Measurements from ENCODE around the gene ANKAR.
"Not testable (repeated sequence)": the region's sequence is repeated elsewhere in the genome, so short reads cannot be mapped to it uniquely, and the experiment has no call there.

ANKAR gene, protein sequence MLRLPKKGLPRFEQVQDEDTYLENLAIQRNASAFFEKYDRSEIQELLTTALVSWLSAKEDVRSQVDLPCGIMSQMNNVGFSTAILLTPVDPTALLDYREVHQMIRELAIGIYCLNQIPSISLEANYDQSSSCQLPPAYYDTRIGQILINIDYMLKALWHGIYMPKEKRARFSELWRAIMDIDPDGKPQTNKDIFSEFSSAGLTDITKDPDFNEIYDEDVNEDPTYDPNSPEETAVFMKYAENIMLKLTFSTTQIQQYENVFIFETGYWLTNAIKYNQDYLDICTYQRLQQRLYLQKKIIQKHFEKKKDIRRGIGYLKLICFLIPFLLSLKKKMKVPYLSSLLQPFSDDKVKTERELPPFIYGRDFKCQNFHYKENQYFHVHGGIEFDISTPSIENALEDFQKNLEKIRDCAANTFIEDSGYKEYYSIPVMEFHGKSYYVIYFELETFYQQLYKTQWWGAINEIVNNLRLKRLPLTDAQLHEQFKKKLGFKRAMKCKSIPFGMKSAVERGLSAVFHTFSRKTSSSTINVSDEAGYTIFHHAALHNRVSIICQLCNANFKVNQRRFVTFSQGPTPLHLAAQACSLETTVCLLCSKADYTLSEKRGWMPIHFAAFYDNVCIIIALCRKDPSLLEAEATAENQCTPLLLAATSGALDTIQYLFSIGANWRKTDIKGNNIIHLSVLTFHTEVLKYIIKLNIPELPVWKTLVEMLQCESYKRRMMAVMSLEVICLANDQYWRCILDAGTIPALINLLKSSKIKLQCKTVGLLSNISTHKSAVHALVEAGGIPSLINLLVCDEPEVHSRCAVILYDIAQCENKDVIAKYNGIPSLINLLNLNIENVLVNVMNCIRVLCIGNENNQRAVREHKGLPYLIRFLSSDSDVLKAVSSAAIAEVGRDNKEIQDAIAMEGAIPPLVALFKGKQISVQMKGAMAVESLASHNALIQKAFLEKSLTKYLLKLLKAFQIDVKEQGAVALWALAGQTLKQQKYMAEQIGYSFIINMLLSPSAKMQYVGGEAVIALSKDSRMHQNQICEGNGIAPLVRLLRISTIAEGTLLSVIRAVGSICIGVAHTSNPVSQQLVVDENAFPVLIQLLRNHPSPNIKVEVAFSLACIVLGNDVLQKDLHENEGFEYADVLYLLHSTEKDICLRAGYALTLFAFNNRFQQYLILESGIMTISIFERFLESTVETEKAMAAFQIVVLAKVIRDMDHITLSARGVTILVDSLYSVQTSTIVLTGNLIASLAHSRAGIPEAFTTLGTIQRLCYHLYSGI (N-terminal part only)

GRCh38 chr2:189674374-189675112 is at the start of gene ANKAR:
Gene ANKAR, plus strand, starts transcription at chr2:189674670. Its CDS starts 1,821 bp downstream, at chr2:189676491.
- peak; percentile 66 to 72 for DNase-seq (ENCODE audit: low read depth in 1 of 2, low spot score in 1 of 2)

DNA sequence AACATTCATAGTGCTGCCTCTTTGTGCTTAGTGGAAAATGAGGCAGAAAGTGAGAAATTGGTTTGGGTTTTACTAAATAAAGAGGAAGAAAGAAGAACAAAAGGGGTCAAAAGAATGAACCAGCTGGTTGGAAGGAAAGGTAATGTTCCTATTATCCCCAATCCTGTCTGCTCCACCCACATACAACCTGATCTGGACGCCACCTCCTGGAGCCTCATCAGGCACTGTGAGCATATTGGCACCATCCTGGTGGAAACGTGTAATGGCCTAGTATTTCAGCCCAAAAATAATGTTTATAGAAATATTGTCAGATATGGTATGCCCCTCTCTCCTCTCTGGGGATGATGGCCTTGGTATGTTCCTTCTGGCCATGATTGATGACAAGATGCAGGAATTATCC is 48.8 kb upstream of the ANKAR start:
- DNase-seq (ENCODE audit: low read depth in 1 of 2, low spot score in 1 of 2): no peak

GRCh38 chr2:189627789-189628188 is 46.7 kb upstream of the ANKAR start:
- no peak for DNase-seq (ENCODE audit: low read depth in 1 of 2, low spot score in 1 of 2)

DNA sequence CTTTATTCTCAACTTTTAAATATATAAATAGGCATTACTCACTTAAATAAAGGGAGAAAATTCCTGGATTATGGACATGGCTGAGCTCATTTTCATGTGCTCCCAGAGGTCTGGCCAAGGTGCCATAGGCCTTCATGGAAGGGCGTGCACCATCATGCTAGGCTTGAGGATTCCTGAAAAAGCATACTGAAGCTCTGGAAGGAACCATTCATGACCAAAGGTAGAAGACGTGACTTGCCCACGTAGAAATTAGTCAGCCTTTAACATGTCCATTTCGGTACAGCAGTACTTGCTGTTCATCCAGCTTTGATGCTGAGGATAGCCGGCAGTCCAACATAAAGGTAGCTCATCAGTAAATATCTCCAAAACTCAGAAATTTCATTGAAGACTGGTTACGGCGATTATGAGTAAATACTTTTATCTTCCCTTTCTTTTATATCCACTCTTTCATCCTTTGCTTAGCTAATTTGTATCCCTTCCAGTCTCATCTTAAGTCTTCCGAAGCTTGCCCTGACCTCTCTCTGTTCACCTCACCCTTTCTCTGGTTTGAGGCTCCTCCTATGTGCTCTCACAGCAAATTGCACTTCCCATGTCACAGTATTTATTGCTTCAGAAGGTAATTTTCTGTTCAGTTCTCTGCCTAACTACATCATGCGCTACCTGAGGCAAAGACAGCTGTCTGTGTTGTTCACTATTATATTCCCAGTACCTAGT is 45.5 kb upstream of the ANKAR start:
- DNase-seq (ENCODE audit: low read depth in 1 of 2, low spot score in 1 of 2): no peak

GRCh38 chr2:189629531-189630453 is 44.7 kb upstream of the ANKAR start:
- no peak for DNase-seq (ENCODE audit: low read depth in 1 of 2, low spot score in 1 of 2)

DNA sequence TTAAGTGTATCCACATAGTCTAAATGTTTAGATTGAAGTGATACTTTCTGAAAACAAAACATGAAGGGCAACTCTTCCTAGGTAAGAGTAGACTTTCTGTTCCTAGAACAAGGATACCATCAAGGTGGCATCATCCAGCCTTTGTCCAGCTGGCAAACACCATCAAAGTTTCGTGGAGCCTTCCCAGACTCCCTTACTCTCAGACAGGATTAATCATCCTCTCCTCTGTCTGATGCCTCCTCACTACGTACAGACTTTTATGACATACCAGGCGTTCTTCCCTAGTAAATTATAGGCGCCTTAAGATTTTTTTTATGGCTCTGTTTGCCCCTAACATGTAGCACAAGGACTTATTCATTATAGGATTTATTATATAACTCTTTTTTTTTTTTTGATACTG is 42.6 kb upstream of the ANKAR start:
- DNase-seq (ENCODE audit: low read depth in 1 of 2, low spot score in 1 of 2): no peak

DNA sequence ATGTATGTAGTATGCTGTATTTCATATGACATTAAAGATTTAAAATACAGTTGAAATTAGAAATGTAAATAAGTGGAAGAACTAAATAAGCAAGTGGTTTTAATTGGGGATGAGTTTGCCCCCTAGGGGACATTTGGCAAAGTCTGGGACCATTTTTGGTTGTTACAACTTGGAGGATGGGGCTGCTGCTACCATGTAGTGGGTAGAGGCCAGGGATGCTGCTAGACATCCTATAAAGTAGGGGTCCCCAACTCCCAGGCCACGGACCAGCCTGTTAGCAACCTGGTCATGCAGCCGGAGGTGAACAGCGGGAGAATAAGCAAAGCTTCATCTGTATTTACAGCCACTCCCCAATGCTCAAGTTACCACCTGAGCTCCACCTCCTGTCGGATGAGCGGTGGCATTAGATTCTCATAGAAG is 41.1 kb upstream of the ANKAR start:
- DNase-seq (ENCODE audit: low read depth in 1 of 2, low spot score in 1 of 2): no peak

- DNase-seq (ENCODE audit: low read depth in 1 of 2, low spot score in 1 of 2): no peak
These were observed 39.1 kb upstream of the ANKAR start for GRCh38 chr2:189635353-189635752.

DNA sequence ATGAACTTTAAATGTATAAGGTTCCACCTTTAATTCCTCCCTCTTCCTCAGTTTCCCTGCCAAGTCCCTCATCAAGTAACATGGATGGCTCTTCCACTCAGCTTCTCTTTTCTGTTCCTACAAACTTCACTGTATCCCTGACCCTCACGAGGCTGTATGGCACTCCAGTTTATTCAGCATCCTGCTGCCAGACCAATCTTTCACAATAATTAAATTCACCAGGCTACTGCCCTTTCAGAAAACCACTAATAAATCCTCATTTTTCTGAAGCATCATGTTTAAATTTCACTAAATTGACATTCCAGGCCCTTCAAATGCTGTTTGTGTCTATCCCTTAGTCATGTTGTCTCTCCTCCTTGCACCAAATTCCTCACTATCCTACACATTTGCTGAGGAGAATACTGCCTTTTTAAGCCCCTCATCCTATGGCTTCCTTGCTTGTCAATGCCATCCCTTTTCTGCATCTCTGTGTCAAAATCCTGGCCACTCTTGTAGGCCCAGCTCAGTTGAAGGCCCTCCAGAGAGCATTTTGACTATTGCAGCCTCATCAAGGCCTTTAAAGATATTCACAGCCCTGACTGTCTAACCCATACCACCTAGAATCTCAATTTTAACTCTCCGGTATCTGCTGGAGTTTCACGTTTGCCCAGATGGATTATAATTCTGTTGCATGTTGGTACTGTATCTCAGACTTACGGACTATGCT is 36.0 kb upstream of the ANKAR start:
- no peak for DNase-seq (ENCODE audit: low read depth in 1 of 2, low spot score in 1 of 2)

DNA sequence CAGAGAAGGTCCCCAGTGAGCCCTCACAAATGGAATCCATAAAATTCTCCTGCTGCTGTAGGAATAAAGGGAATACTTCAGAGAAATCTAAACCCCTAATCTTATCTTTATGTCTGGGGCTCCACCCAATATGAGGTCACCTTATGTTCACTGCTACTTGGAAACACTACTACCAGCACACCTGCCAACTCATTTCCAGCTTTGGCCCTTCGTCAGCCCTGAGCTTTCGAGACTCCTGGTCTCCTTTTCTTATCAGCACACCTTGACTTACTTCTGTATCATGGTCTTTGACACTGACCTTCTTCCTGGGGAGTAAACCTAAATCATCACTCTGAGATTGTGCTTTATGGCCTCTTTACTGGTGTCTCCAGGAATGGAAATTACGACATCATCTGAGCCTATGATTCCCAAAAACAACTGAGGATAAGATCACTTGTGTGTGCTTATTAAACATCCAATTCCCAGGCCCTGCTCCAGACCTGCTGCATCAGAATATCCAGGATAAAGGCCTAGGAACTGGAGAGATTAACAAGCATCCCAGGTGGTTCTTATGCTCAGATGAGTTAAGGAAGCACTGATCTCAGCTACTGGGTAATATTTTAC is 35.4 kb upstream of the ANKAR start:
- DNase-seq (ENCODE audit: low read depth in 1 of 2, low spot score in 1 of 2): no peak

- DNase-seq (ENCODE audit: low read depth in 1 of 2, low spot score in 1 of 2): no peak
These were observed 33.5 kb upstream of the ANKAR start for GRCh38 chr2:189641002-189641401.

DNA sequence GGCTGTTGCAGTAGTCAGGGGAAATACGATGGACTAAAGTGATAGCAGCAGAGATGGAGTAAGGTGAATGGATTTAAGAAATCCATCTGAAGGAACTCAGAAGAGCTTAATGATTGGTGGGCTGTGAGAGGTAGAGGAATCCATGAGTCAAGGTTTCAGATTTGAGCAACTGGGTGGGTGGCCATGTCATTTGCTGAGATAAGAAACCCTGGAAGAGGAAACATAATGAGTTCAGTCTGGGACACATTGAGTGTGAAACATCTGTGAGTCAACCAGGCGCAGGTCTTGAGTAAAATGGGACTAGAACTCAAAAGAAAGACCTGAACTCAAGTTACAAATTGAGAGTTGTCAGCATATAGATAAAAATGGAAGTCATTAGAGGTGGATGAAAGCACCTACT is 32.9 kb upstream of the ANKAR start:
- peak in 1 of 2 donors; percentile 27 for DNase-seq (ENCODE audit: low read depth in 1 of 2, low spot score in 1 of 2)

DNA sequence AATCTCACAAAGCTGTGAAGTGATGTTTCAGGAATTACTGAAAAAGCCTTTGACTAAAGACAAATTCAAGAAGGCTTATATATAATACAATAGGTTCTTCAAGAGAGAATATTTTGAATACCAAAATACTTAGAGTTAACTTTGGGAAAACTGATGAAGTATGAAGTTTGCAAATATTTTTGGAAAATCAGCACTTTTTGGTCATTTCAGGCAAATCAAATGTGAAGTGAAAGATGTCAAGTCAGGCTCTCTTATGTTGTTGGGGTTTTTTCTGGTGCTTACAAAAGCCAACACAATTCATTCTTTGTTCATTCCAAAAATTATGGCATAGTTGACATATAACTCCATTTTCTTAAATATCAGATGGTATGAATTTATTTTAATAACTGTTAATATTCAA is 27.9 kb upstream of the ANKAR start:
- no peak for DNase-seq (ENCODE audit: low read depth in 1 of 2, low spot score in 1 of 2)

DNA sequence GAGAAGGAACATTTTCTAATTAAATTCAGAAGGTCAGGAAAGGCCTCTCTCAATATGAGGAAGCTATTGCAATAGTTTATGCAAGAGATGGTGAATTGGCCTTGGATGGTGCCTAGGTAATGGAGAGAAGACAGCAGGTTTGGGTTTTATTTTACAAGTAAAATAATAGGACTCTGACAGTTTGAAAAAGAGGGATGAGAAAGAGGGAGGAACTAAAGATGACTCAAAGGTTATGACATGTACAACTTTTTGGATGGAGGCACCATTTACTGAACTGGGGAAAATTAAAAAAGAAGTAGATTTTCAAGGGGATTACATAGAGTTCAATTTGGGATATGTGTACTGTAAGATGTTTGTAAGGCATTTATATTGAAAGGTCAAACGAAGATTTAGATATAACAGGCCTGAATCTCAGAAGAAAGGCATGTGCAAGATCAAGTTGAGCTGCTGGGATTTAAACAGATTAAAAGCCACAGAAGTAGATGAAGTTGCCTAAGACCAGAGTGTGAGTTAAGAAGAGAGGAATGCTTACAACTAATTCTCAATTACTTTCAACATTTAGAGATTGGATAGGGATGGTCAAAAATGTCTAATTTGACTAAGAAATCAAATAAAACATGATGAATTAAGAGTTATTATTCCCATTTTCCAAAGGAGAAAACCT is 25.5 kb upstream of the ANKAR start:
- no peak for DNase-seq (ENCODE audit: low read depth in 1 of 2, low spot score in 1 of 2)

DNA sequence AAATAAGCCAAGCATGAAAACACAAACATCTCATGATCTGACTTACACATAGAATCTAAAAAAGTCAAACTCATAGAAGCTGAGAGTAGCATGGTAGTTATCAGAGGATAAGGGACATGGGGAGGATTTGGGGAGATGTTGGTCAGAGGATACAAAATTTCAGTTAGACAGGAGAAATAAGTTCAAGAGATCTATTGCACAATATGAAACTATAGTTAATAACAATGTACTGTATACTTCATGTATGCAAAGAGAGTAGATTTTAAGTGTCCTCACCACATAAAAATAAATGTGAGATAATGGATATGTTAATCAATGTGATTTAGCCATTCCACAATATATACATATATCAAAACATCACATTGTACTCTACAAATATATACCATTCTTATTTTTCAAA is 23.2 kb upstream of the ANKAR start:
- DNase-seq (ENCODE audit: low read depth in 1 of 2, low spot score in 1 of 2): no peak

GRCh38 chr2:189653464-189653863 is 21.0 kb upstream of the ANKAR start:
- not testable (repeated sequence) for DNase-seq (ENCODE audit: low read depth in 1 of 2, low spot score in 1 of 2)

GRCh38 chr2:189654641-189655040 is 19.8 kb upstream of the ANKAR start:
- DNase-seq (ENCODE audit: low read depth in 1 of 2, low spot score in 1 of 2): no peak
